ENCODE data around the gene CHDH.

DNA sequence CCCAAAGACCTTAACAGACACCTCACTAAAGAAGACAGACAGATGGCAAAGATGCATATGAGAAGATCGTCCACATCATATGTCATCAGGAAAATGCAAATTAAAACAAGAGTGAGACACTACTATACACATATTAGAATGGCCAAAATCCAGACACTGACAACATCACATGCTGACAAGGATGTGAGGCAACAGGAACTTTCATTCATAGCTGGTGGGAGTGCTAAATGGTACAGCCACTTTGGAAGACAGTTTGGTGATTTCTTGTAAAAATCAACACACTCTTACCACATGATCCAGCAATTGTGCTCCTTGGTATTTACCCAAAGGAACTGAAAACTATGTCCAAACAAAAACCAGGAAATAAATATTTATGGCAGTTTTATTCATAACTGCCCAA is 17.6 kb downstream of the CHDH start:
- TF ChIP-seq, protein P1, sequence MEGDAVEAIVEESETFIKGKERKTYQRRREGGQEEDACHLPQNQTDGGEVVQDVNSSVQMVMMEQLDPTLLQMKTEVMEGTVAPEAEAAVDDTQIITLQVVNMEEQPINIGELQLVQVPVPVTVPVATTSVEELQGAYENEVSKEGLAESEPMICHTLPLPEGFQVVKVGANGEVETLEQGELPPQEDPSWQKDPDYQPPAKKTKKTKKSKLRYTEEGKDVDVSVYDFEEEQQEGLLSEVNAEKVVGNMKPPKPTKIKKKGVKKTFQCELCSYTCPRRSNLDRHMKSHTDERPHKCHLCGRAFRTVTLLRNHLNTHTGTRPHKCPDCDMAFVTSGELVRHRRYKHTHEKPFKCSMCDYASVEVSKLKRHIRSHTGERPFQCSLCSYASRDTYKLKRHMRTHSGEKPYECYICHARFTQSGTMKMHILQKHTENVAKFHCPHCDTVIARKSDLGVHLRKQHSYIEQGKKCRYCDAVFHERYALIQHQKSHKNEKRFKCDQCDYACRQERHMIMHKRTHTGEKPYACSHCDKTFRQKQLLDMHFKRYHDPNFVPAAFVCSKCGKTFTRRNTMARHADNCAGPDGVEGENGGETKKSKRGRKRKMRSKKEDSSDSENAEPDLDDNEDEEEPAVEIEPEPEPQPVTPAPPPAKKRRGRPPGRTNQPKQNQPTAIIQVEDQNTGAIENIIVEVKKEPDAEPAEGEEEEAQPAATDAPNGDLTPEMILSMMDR (conservative IDR thresholded peaks at IDR 0.05; ENCODE audit: low read depth in 2 of 2), result no peak
- TF ChIP-seq EZH2 (IDR thresholded peaks at IDR 0.05; ENCODE audit: low read depth, unreplicated experiment) (no peak), POLR2AphosphoS5 (IDR thresholded peaks at IDR 0.05; ENCODE audit: low read depth) (no peak), EZH2phosphoT487 (IDR thresholded peaks at IDR 0.05; ENCODE audit: unreplicated experiment) (no peak), NANOG (IDR thresholded peaks at IDR 0.05; ENCODE audit: borderline replicate concordance) (no peak), STAT1 (IDR thresholded peaks at IDR 0.05; ENCODE audit: unreplicated experiment) (no peak), ZNF331 (CRISPR knock-in tag; IDR thresholded peaks at IDR 0.05; ENCODE audit: low read depth) (no peak), JUNB (IDR thresholded peaks at IDR 0.05; ENCODE audit: unreplicated experiment) (no peak), ZNF114 (CRISPR knock-in tag; IDR thresholded peaks at IDR 0.05) (no peak)
- TF ChIP-seq, protein P2, sequence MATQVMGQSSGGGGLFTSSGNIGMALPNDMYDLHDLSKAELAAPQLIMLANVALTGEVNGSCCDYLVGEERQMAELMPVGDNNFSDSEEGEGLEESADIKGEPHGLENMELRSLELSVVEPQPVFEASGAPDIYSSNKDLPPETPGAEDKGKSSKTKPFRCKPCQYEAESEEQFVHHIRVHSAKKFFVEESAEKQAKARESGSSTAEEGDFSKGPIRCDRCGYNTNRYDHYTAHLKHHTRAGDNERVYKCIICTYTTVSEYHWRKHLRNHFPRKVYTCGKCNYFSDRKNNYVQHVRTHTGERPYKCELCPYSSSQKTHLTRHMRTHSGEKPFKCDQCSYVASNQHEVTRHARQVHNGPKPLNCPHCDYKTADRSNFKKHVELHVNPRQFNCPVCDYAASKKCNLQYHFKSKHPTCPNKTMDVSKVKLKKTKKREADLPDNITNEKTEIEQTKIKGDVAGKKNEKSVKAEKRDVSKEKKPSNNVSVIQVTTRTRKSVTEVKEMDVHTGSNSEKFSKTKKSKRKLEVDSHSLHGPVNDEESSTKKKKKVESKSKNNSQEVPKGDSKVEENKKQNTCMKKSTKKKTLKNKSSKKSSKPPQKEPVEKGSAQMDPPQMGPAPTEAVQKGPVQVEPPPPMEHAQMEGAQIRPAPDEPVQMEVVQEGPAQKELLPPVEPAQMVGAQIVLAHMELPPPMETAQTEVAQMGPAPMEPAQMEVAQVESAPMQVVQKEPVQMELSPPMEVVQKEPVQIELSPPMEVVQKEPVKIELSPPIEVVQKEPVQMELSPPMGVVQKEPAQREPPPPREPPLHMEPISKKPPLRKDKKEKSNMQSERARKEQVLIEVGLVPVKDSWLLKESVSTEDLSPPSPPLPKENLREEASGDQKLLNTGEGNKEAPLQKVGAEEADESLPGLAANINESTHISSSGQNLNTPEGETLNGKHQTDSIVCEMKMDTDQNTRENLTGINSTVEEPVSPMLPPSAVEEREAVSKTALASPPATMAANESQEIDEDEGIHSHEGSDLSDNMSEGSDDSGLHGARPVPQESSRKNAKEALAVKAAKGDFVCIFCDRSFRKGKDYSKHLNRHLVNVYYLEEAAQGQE (IDR thresholded peaks at IDR 0.05; ENCODE audit: unreplicated experiment), result no peak
- TF ChIP-seq, protein P3, sequence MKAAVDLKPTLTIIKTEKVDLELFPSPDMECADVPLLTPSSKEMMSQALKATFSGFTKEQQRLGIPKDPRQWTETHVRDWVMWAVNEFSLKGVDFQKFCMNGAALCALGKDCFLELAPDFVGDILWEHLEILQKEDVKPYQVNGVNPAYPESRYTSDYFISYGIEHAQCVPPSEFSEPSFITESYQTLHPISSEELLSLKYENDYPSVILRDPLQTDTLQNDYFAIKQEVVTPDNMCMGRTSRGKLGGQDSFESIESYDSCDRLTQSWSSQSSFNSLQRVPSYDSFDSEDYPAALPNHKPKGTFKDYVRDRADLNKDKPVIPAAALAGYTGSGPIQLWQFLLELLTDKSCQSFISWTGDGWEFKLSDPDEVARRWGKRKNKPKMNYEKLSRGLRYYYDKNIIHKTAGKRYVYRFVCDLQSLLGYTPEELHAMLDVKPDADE (IDR thresholded peaks at IDR 0.05), result no peak
